Endothelial cell of umbilical vein (primary cell): ENCODE measurements around the gene TRAP1. TPM values are rescaled to one million over a fixed set of nuclear protein-coding genes. Genes with fewer than 3 reads are reported as not detected.

Source experiments
- BruUV-seq: library from RNA; stranded (reverse); fragments of 400-500 nt; replicated peaks from 2 replicates; lab custom pipeline; 2021; lab: Mats Ljungman, UMichigan
- CTCF ChIA-PET: fragments of 300-600, 350-600 bp; sonication (Branson Sonifier 250); formaldehyde crosslinking; loops from one replicate; lab custom pipeline; 2021; ENCODE audit warnings: antibody characterized with exemption, inconsistent platforms; lab: Charles Lee
- POLR2A ChIA-PET: fragments of 300-600, 350-600 bp; sonication (Branson Sonifier 250); formaldehyde crosslinking; loops from one replicate; lab custom pipeline; 2021; ENCODE audit warnings: antibody characterized with exemption, inconsistent platforms; lab: Charles Lee
- DNase-seq: peaks from one replicate; pipeline ENCODE4 v3.0.0-alpha.2; 2011; ENCODE audit warnings: low read depth, low spot score
- FAIRE-seq: peaks from 2 replicates; lab custom pipeline; 2011; peaks lifted over from hg19 to GRCh38; lab: Jason Lieb, UNC
- H2AFZ ChIP-seq: 2 replicates; pipeline ENCODE4 v1.6.0; 2012; ENCODE audit warnings: low read depth, low read length, control low read depth, inconsistent platforms
- H3K27ac ChIP-seq: 2 replicates; pipeline ENCODE4 v1.5.1; 2011; ENCODE audit warnings: low read depth, mild to moderate bottlenecking, control low read depth, low read length, moderate library complexity; ENCODE audit not compliant: insufficient read depth
- H3K27me3 ChIP-seq, 2 experiments: 2 replicates each; pipeline versions ENCODE4 v1.6.0 to v1.6.1; 2011; ENCODE audit warnings: low read length in 2 of 2, mixed read lengths in 1 of 2; ENCODE audit not compliant: control insufficient read depth in 2 of 2, insufficient read depth in 2 of 2
- H3K36me3 ChIP-seq, 2 experiments: 2 replicates in 1 of 2; 3 replicates in 1 of 2; pipeline ENCODE4 v1.5.1; 2011; ENCODE audit warnings: low read length in 2 of 2, mild to moderate bottlenecking in 1 of 2, moderate library complexity in 1 of 2; ENCODE audit not compliant: control insufficient read depth in 2 of 2, insufficient read depth in 2 of 2; ENCODE audit errors: extremely low read depth in 1 of 2
- H3K4me1 ChIP-seq: 3 replicates; pipeline ENCODE4 v1.5.1; 2011; ENCODE audit warnings: mild to moderate bottlenecking, low read length; ENCODE audit not compliant: control insufficient read depth, insufficient read depth; ENCODE audit errors: extremely low read depth
- H3K4me2 ChIP-seq: 2 replicates; pipeline ENCODE4 v1.6.1; 2011; ENCODE audit warnings: low read length, control low read depth, mixed read lengths; ENCODE audit not compliant: insufficient read depth
- H3K4me3 ChIP-seq, 3 experiments: fragments of 200-600 bp in 1 of 3; sonication (generic), shearing (Covaris generic) in 1 of 3; replicated peaks in 1 of 3; 2 replicates each; pipeline ENCODE4 v1.5.1; 2011 to 2016; ENCODE audit warnings: control low read depth in 3 of 3, low read length in 3 of 3, mild to moderate bottlenecking in 2 of 3, inconsistent platforms in 1 of 3, low read depth in 1 of 3, moderate library complexity in 1 of 3; ENCODE audit not compliant: insufficient read depth in 1 of 3
- H3K79me2 ChIP-seq: 2 replicates; pipeline ENCODE4 v1.6.0; 2012; ENCODE audit warnings: low read length, inconsistent platforms; ENCODE audit not compliant: control insufficient read depth, insufficient read depth
- H3K9ac ChIP-seq: replicated peaks from 2 replicates; pipeline ENCODE3; 2011; ENCODE audit warnings: low read length, control low read depth; ENCODE audit not compliant: insufficient read depth; ENCODE audit errors: extremely low read depth
- H3K9me1 ChIP-seq: replicated peaks from 3 replicates; pipeline ENCODE4 v1.6.0; 2011; ENCODE audit warnings: mild to moderate bottlenecking, low read length; ENCODE audit not compliant: control insufficient read depth, insufficient read depth; ENCODE audit errors: extremely low read depth
- H3K9me3 ChIP-seq: replicated peaks from 2 replicates; pipeline ENCODE4 v1.5.1; 2012; ENCODE audit warnings: low read length, inconsistent platforms; ENCODE audit not compliant: control insufficient read depth, insufficient read depth
- H4K20me1 ChIP-seq: replicated peaks from 2 replicates; pipeline ENCODE3; 2011; ENCODE audit warnings: mild to moderate bottlenecking, low read length; ENCODE audit not compliant: control insufficient read depth, insufficient read depth; ENCODE audit errors: extremely low read depth
- EZH2 ChIP-seq: IDR thresholded peaks from 2 replicates; pipeline ENCODE4 v1.6.1; 2012; ENCODE audit warnings: borderline replicate concordance, low read depth, mild to moderate bottlenecking, moderate library complexity, low read length, inconsistent platforms; ENCODE audit not compliant: severe bottlenecking
- FOS ChIP-seq: IDR thresholded peaks from 2 replicates; pipeline ENCODE4 v1.6.1; 2011; ENCODE audit warnings: mild to moderate bottlenecking, low read length, moderate library complexity, borderline replicate concordance; ENCODE audit not compliant: insufficient read depth
- GATA2 ChIP-seq: IDR thresholded peaks from 2 replicates; pipeline ENCODE4 v1.7.0; 2011; ENCODE audit warnings: low read depth, mild to moderate bottlenecking, moderate library complexity, mixed read lengths, low read length; ENCODE audit not compliant: insufficient read length, insufficient read depth
- JUN ChIP-seq: IDR thresholded peaks from 2 replicates; pipeline ENCODE4 v1.6.1; 2011; ENCODE audit warnings: borderline replicate concordance, low read depth; ENCODE audit not compliant: insufficient read length, insufficient read depth
- MYC ChIP-seq: IDR thresholded peaks from one replicate; pipeline ENCODE4 v1.6.1; 2011; ENCODE audit warnings: mild to moderate bottlenecking, low read depth, low read length
- POLR2A ChIP-seq: IDR thresholded peaks from 2 replicates; pipeline ENCODE4 v1.6.1; 2012; ENCODE audit warnings: low read depth, mild to moderate bottlenecking, control low read depth, low read length
- POLR2AphosphoS5 ChIP-seq: IDR thresholded peaks from 2 replicates; pipeline ENCODE4 v1.6.1; 2012; ENCODE audit warnings: low read depth, mild to moderate bottlenecking, control low read depth, low read length, moderate library complexity; ENCODE audit not compliant: insufficient read depth
- dilution Hi-C: fragments of 300-500 bp; cut with MboI; formaldehyde crosslinking; loops from one replicate; pipeline ENCODE4 v1.15.0; 2019; ENCODE audit warnings: low sequenced_read_pairs; ENCODE audit not compliant: extremely low pct_ligation_motif_present
- intact Hi-C: fragments of 100-400 bp; cut with micrococcal nuclease; formaldehyde crosslinking; loops from one replicate; pipeline ENCODE4 v1.10.0; 2022
- polyA plus RNA-seq, 4 experiments: library from polyadenylated mRNA; depleted of rRNA in 3 of 4; stranded (reverse) in 3 of 4; unstranded in 1 of 4; fragments of >200 nt; gene quantifications; 2 replicates each; pipeline versions ENCODE4 v1.2.1 to v1.2.3, GENCODE V29; 2011 to 2012; ENCODE audit warnings: missing spikeins in 1 of 4
- total RNA-seq: library from RNA; stranded (reverse); gene quantifications from 2 replicates; pipeline ENCODE4 v1.2.3, GENCODE V29; 2021
- TF ChIP-seq, protein P1 (sequence below): IDR thresholded peaks from 2 replicates; pipeline ENCODE4 v1.6.1; 2011; ENCODE audit not compliant: insufficient read depth, insufficient read length
- TF ChIP-seq, protein P2 (sequence below), 2 donors: IDR thresholded peaks; 1 replicate in 1 of 2; 2 replicates in 1 of 2; pipeline ENCODE4 v1.5.1; 2011; ENCODE audit warnings: low read length in 2 of 2, mild to moderate bottlenecking in 2 of 2, moderate library complexity in 2 of 2, control low read depth in 1 of 2, inconsistent platforms in 1 of 2, low read depth in 1 of 2; ENCODE audit not compliant: insufficient read depth in 1 of 2; ENCODE audit errors: extremely low read depth in 1 of 2

The TRAP1 gene
- total and polyA plus RNA-seq, 2 donors (not counting 3 experiments of a cell fraction or from before 2014, with no cell fraction given) = 95.6 to 102 TPM

DNA sequence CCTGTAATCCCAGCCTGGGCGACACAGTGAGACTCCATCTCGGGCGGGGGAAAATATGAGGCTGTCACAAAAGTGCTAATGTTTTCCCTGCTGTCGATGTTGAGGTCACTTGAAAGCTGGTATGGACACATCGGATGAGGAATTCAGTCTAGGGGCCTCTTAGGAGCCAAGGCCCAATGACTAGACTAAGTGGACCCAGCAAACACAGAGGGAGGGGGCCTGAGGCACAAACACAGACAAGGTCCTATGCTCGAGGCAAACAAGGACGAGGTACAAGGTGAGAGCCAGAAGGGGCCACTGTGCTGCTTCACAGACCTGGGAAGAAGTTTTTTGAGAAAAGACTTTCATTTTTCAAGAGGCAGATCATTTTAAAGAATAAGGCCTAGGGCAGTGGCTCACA lies 15.2 kb downstream of the TRAP1 start:
- peaks cover 10% of the 10 kb centered on the region for H3K79me2 ChIP-seq
- no peaks in the 10 kb centered on the region for H3K9me3 ChIP-seq
- H3K4me2 ChIP-seq = no peak overlapping the region
- CTCF ChIA-PET = interaction anchor here (1.3 to 4.2 kb wide), 2 partner anchors 11 kb away, joined by 3 to 24 read pairs; no protein-coding TSS in a partner anchor
- H3K27me3 ChIP-seq = no peaks in the 10 kb centered on the region
- H3K9me1 ChIP-seq = no peaks in the 10 kb centered on the region
- POLR2A ChIA-PET = no interaction called here
- no peak overlapping the region for H3K9ac ChIP-seq
- no peak overlapping the region for H3K27ac ChIP-seq
- no peak overlapping the region for H2AFZ ChIP-seq
- FAIRE-seq (no peak), DNase-seq (no peak)
- no peaks in the 10 kb centered on the region for H3K36me3 ChIP-seq
- no peak overlapping the region for H3K4me3 ChIP-seq
- BruUV-seq = no TSS peak
- no peaks in the 10 kb centered on the region for H3K4me1 ChIP-seq
- no peak for TF ChIP-seq JUN
- TF ChIP-seq MYC = no peak
- no peak for TF ChIP-seq POLR2A
- no peak for TF ChIP-seq FOS
- TF ChIP-seq, protein P1, sequence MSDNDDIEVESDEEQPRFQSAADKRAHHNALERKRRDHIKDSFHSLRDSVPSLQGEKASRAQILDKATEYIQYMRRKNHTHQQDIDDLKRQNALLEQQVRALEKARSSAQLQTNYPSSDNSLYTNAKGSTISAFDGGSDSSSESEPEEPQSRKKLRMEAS = no peak
- intact Hi-C loops (no loop called here), dilution Hi-C loops (no loop called here)
- no peaks in the 10 kb centered on the region for H4K20me1 ChIP-seq

DNA sequence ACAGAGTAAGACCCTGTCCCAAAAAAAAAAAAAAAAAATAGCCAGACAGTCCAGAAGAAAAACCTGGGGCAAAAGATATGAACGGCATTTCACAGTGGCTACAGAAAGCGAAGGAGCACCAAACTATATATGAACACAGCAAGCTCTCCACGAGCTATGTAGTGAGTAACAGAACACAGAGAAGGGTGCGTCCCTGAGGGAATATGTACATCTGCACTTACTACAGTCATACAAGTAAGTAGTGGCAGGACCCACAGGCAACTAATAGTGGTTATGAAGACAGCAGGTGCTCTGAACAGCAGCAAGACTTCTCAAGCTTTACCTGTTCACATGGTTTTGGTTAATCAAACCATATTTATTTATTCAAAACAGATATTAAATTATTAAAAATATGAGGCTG lies 15.8 kb downstream of the TRAP1 start:
- BruUV-seq = no TSS peak
- DNase-seq = no peak
- POLR2A ChIA-PET = no interaction called here

More for the DNA sequence above, 15.8 kb downstream of the TRAP1 start:
- Histone ChIP-seq H3K4me3 (no peak overlapping the region), H3K4me2 (no peak overlapping the region), H3K9ac (no peak overlapping the region), H3K9me1 (no peaks in the 10 kb centered on the region), H3K27me3 (no peaks in the 10 kb centered on the region), H3K27ac (no peak overlapping the region), H3K79me2 (peaks cover 9% of the 10 kb centered on the region), H3K36me3 (no peaks in the 10 kb centered on the region), H4K20me1 (no peaks in the 10 kb centered on the region), H2AFZ (no peak overlapping the region), H3K9me3 (no peaks in the 10 kb centered on the region), H3K4me1 (no peaks in the 10 kb centered on the region)
- TF ChIP-seq GATA2 (no peak), MYC (no peak), EZH2 (no peak), POLR2A (no peak), FOS (no peak), JUN (no peak), POLR2AphosphoS5 (no peak)
- TF ChIP-seq, protein P1 = no peak
- TF ChIP-seq, protein P2, sequence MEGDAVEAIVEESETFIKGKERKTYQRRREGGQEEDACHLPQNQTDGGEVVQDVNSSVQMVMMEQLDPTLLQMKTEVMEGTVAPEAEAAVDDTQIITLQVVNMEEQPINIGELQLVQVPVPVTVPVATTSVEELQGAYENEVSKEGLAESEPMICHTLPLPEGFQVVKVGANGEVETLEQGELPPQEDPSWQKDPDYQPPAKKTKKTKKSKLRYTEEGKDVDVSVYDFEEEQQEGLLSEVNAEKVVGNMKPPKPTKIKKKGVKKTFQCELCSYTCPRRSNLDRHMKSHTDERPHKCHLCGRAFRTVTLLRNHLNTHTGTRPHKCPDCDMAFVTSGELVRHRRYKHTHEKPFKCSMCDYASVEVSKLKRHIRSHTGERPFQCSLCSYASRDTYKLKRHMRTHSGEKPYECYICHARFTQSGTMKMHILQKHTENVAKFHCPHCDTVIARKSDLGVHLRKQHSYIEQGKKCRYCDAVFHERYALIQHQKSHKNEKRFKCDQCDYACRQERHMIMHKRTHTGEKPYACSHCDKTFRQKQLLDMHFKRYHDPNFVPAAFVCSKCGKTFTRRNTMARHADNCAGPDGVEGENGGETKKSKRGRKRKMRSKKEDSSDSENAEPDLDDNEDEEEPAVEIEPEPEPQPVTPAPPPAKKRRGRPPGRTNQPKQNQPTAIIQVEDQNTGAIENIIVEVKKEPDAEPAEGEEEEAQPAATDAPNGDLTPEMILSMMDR (IDR thresholded peaks at IDR 0.05; ENCODE audit: extremely low read depth in 1 of 2, insufficient read depth in 1 of 2, low read depth in 1 of 2, low read length in 2 of 2) = no peak
- FAIRE-seq = no peak
- CTCF ChIA-PET = interaction anchor here (1.1 to 4.2 kb wide), 3 partner anchors 11 to 17 kb away, joined by 3 to 24 read pairs (median 3); no protein-coding TSS in a partner anchor
- intact Hi-C loops (no loop called here), dilution Hi-C loops (no loop called here)
